Measurements from ENCODE around the gene FGD6.

GRCh38 chr12:95114766-95115405, 102.4 kb downstream of the FGD6 start:
- TF ChIP-seq CTCF (conservative IDR thresholded peaks at IDR 0.05; ENCODE audit: low read depth in 2 of 2) (no peak), EZH2 (IDR thresholded peaks at IDR 0.05; ENCODE audit: low read depth, unreplicated experiment) (no peak), EZH2phosphoT487 (IDR thresholded peaks at IDR 0.05; ENCODE audit: unreplicated experiment) (no peak), STAT1 (IDR thresholded peaks at IDR 0.05; ENCODE audit: unreplicated experiment) (no peak), JUNB (IDR thresholded peaks at IDR 0.05; ENCODE audit: unreplicated experiment) (no peak), POLR2AphosphoS5 (IDR thresholded peaks at IDR 0.05; ENCODE audit: low read depth) (no peak), REST (IDR thresholded peaks at IDR 0.05; ENCODE audit: unreplicated experiment) (no peak), CREB1 (CRISPR knock-in tag; IDR thresholded peaks at IDR 0.05; ENCODE audit: low read depth) (no peak), ZNF331 (CRISPR knock-in tag; IDR thresholded peaks at IDR 0.05; ENCODE audit: low read depth) (no peak), NANOG (IDR thresholded peaks at IDR 0.05; ENCODE audit: borderline replicate concordance) (peak; percentile 37)
- TF ChIP-seq, protein P1, sequence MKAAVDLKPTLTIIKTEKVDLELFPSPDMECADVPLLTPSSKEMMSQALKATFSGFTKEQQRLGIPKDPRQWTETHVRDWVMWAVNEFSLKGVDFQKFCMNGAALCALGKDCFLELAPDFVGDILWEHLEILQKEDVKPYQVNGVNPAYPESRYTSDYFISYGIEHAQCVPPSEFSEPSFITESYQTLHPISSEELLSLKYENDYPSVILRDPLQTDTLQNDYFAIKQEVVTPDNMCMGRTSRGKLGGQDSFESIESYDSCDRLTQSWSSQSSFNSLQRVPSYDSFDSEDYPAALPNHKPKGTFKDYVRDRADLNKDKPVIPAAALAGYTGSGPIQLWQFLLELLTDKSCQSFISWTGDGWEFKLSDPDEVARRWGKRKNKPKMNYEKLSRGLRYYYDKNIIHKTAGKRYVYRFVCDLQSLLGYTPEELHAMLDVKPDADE (IDR thresholded peaks at IDR 0.05) = no peak
